SH-SY5Y (cell line): ENCODE results near the gene HELZ2.

Experiments used
- GATA2 ChIP-seq: IDR thresholded peaks from 2 replicates; pipeline ENCODE4 v1.6.1; 2011; ENCODE audit warnings: mild to moderate bottlenecking, low read depth, low read length
- GATA3 ChIP-seq: IDR thresholded peaks from 2 replicates; pipeline ENCODE4 v1.6.1; 2011; ENCODE audit warnings: low read depth, mild to moderate bottlenecking, low read length, moderate library complexity

HELZ2 gene

GRCh38 chr20:63587776-63588591 lies 13.9 kb upstream of the HELZ2 start:
- no peak for TF ChIP-seq GATA2
- TF ChIP-seq GATA3 = no peak

- TF ChIP-seq GATA3 (no peak), GATA2 (no peak)
Observed at GRCh38 chr20:63587256-63587655, 13.2 kb upstream of the HELZ2 start.

- TF ChIP-seq GATA3 (no peak), GATA2 (no peak)
Observed at GRCh38 chr20:63586797-63587196, 12.8 kb upstream of the HELZ2 start.

GRCh38 chr20:63585616-63586565 lies 11.9 kb upstream of the HELZ2 start:
- no peak for TF ChIP-seq GATA2
- TF ChIP-seq GATA3 = no peak

GRCh38 chr20:63582382-63583063 lies 8.5 kb upstream of the HELZ2 start:
- no peak for TF ChIP-seq GATA2
- TF ChIP-seq GATA3 = no peak

- TF ChIP-seq GATA3 (no peak), GATA2 (no peak)
Observed at GRCh38 chr20:63580796-63581461, 6.9 kb upstream of the HELZ2 start.

GRCh38 chr20:63579017-63579694 lies 5.1 kb upstream of the HELZ2 start:
- TF ChIP-seq GATA2 (no peak), GATA3 (no peak)

- no peak for TF ChIP-seq GATA3
- no peak for TF ChIP-seq GATA2
Observed at GRCh38 chr20:63578224-63579016, 4.4 kb upstream of the HELZ2 start.

- TF ChIP-seq GATA3 (no peak), GATA2 (no peak)
Observed at GRCh38 chr20:63577317-63577894, 3.4 kb upstream of the HELZ2 start.

GRCh38 chr20:63576311-63576710 lies 2.3 kb upstream of the HELZ2 start:
- TF ChIP-seq GATA2 = no peak
- TF ChIP-seq GATA3 = no peak

- no peak for TF ChIP-seq GATA3
- no peak for TF ChIP-seq GATA2
Observed at GRCh38 chr20:63574829-63575743, 1.0 kb upstream of the HELZ2 start.
